ENCODE measurements around the gene EFCAB8.
A peak's percentile ranks its signal among the peaks of the same experiment; 100 is the strongest.

The EFCAB8 gene

GRCh38 chr20:32967961-32968457 lies 109.3 kb downstream of the EFCAB8 start:
- Histone ChIP-seq H2AFZ (ENCODE audit: low read depth, low read length) (no peak overlapping the region), H3K4me1 (ENCODE audit: insufficient read depth, low read length) (peaks cover 80% of the 10 kb centered on the region), H3K27ac (ENCODE audit: low read length) (peak overlapping the region; percentile 69), H3K36me3 (ENCODE audit: insufficient read depth, low read length) (no peaks in the 10 kb centered on the region), H3K4me2 (ENCODE audit: insufficient read depth, low read length) (no peak overlapping the region), H3K79me2 (ENCODE audit: insufficient read depth, low read length) (no peaks in the 10 kb centered on the region), H3K9me3 (ENCODE audit: insufficient read depth, low read length, severe bottlenecking) (no peaks in the 10 kb centered on the region), H3K4me3 (ENCODE audit: low read depth in 1 of 2, low read length in 2 of 2) (no peak overlapping the region), H4K20me1 (ENCODE audit: insufficient read depth, low read length) (no peaks in the 10 kb centered on the region), H3K9ac (ENCODE audit: low read depth, low read length) (0 out of 2 replicates have a peak overlapping the region, but pooled peaks have one; percentile 20), H3K27me3 (ENCODE audit: insufficient read depth, low read length, poor library complexity) (no peaks in the 10 kb centered on the region)
- DNase-seq = peak; percentile 16
- no peak for TF ChIP-seq EZH2 (IDR thresholded peaks at IDR 0.05; ENCODE audit: borderline replicate concordance, low read depth, low read length, severe bottlenecking)
- no peak for TF ChIP-seq CTCF (IDR thresholded peaks at IDR 0.05; ENCODE audit: borderline replicate concordance, extremely low read depth, low read length, poor library complexity, severe bottlenecking)
- ATAC-seq (ENCODE audit: insufficient read depth, low read depth) = no peak

GRCh38 chr20:32968478-32969241 lies 109.9 kb downstream of the EFCAB8 start:
- TF ChIP-seq EZH2 (IDR thresholded peaks at IDR 0.05; ENCODE audit: borderline replicate concordance, low read depth, low read length, severe bottlenecking) (no peak), CTCF (IDR thresholded peaks at IDR 0.05; ENCODE audit: borderline replicate concordance, extremely low read depth, low read length, poor library complexity, severe bottlenecking) (no peak)
- H3K4me3 ChIP-seq (ENCODE audit: low read depth in 1 of 2, low read length in 2 of 2) = no peak overlapping the region
- no peaks in the 10 kb centered on the region for H3K27me3 ChIP-seq (ENCODE audit: insufficient read depth, low read length, poor library complexity)
- peak overlapping the region; percentile 83 for H3K27ac ChIP-seq (ENCODE audit: low read length)
- no peaks in the 10 kb centered on the region for H3K79me2 ChIP-seq (ENCODE audit: insufficient read depth, low read length)
- no peak overlapping the region for H3K4me2 ChIP-seq (ENCODE audit: insufficient read depth, low read length)
- DNase-seq (peak; percentile 26), ATAC-seq (ENCODE audit: insufficient read depth, low read depth) (no peak)
- peaks cover 86% of the 10 kb centered on the region for H3K4me1 ChIP-seq (ENCODE audit: insufficient read depth, low read length)
- H3K9me3 ChIP-seq (ENCODE audit: insufficient read depth, low read length, severe bottlenecking) = no peaks in the 10 kb centered on the region
- no peaks in the 10 kb centered on the region for H4K20me1 ChIP-seq (ENCODE audit: insufficient read depth, low read length)
- no peak overlapping the region for H2AFZ ChIP-seq (ENCODE audit: low read depth, low read length)
- no peak overlapping the region for H3K9ac ChIP-seq (ENCODE audit: low read depth, low read length)
- H3K36me3 ChIP-seq (ENCODE audit: insufficient read depth, low read length) = no peaks in the 10 kb centered on the region

GRCh38 chr20:32969356-32970114 lies 110.8 kb downstream of the EFCAB8 start:
- DNase-seq = peak; percentile 9
- H3K4me1 ChIP-seq (ENCODE audit: insufficient read depth, low read length) = peaks cover 94% of the 10 kb centered on the region
- ATAC-seq (ENCODE audit: insufficient read depth, low read depth) = no peak

More at GRCh38 chr20:32969356-32970114, 110.8 kb downstream of the EFCAB8 start:
- H4K20me1 ChIP-seq (ENCODE audit: insufficient read depth, low read length) = no peaks in the 10 kb centered on the region
- no peaks in the 10 kb centered on the region for H3K79me2 ChIP-seq (ENCODE audit: insufficient read depth, low read length)
- no peaks in the 10 kb centered on the region for H3K36me3 ChIP-seq (ENCODE audit: insufficient read depth, low read length)
- TF ChIP-seq CTCF (IDR thresholded peaks at IDR 0.05; ENCODE audit: borderline replicate concordance, extremely low read depth, low read length, poor library complexity, severe bottlenecking) (no peak), EZH2 (IDR thresholded peaks at IDR 0.05; ENCODE audit: borderline replicate concordance, low read depth, low read length, severe bottlenecking) (no peak)
- peak overlapping the region; percentile 83 for H3K27ac ChIP-seq (ENCODE audit: low read length)
- no peaks in the 10 kb centered on the region for H3K9me3 ChIP-seq (ENCODE audit: insufficient read depth, low read length, severe bottlenecking)
- no peaks in the 10 kb centered on the region for H3K27me3 ChIP-seq (ENCODE audit: insufficient read depth, low read length, poor library complexity)
- no peak overlapping the region for H3K4me3 ChIP-seq (ENCODE audit: low read depth in 1 of 2, low read length in 2 of 2)
- 0 out of 2 replicates have a peak overlapping the region, but pooled peaks have one; percentile 49 for H3K9ac ChIP-seq (ENCODE audit: low read depth, low read length)
- no peak overlapping the region for H3K4me2 ChIP-seq (ENCODE audit: insufficient read depth, low read length)
- H2AFZ ChIP-seq (ENCODE audit: low read depth, low read length) = no peak overlapping the region

Measured in DND-41 (cell line).